IPS-20b (cell line): ENCODE results near the gene MRGPRF.

Experiments used
- H3K27ac ChIP-seq: one replicate; pipeline ENCODE4 v1.5.1; 2013; ENCODE audit warnings: low read length
- H3K27me3 ChIP-seq: 2 replicates; pipeline ENCODE4 v1.6.1; 2013; ENCODE audit warnings: mild to moderate bottlenecking, low read length, inconsistent platforms; ENCODE audit not compliant: insufficient read depth
- H3K36me3 ChIP-seq: 2 replicates; pipeline ENCODE4 v1.6.1; 2013; ENCODE audit warnings: low read depth, mild to moderate bottlenecking, inconsistent platforms, low read length, moderate library complexity; ENCODE audit not compliant: insufficient read depth
- H3K4me1 ChIP-seq: 2 replicates; pipeline ENCODE4 v1.6.1; 2013; ENCODE audit warnings: mild to moderate bottlenecking, control low read depth, inconsistent platforms, low read length, moderate library complexity; ENCODE audit not compliant: insufficient read depth
- H3K4me3 ChIP-seq: 2 replicates; pipeline ENCODE4 v1.5.1; 2013; ENCODE audit warnings: mild to moderate bottlenecking, low read length, inconsistent platforms
- H3K9ac ChIP-seq: 2 replicates; pipeline ENCODE4 v1.6.1; 2013; ENCODE audit warnings: low read depth, mild to moderate bottlenecking, inconsistent platforms, low read length, moderate library complexity
- H3K9me3 ChIP-seq: 2 replicates; pipeline ENCODE4 v1.6.1; 2013; ENCODE audit warnings: mild to moderate bottlenecking, low read depth, low read length, inconsistent platforms; ENCODE audit not compliant: insufficient read depth

MRGPRF gene

DNA sequence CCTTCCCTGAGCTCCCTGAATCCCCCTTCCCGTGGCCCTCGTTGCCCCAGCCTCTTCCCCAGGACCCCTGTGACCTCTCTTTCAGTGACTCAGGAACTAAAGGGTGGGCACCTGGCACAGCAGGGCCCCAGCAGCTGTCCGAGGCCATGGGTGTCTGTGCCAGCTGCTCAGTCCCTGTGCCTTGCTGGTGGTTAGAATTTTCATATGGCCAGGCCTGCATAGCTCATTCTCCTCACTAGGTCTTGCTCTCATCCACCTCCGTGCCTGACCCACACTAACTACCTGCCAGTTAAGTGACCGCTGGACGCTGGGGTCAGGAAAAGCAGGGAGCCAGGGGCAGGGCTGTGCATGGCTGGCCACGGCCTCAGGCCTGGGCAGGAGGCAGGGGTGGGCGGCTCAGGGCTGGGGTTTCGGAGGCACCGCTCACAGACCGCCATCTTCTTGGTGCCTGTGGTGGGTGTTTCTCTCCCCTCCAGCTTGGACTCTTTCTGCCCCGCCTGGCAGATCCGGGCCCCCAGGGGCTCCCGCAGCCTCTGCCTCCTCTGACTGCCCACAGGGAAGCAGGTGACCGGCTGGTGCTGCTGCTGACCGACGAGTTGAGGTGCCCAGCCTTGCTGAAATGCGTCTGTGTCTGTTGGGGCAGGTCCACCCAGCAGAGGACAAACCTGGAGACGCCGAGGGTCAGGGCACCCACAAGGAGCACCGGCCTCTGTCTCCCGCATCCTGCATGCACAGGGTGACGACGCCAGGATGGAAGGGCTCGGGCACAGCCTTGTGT is 52.6 kb downstream of the MRGPRF start:
- H3K27me3 ChIP-seq: no peaks in the 10 kb centered on the region
- H3K9ac ChIP-seq: no peak overlapping the region
- peaks cover under 1% of the 10 kb centered on the region; the same call in 1 of the 2 replicates for H3K4me1 ChIP-seq
- H3K9me3 ChIP-seq: no peaks in the 10 kb centered on the region
- no peak overlapping the region for H3K4me3 ChIP-seq
- no peaks in the 10 kb centered on the region for H3K36me3 ChIP-seq
- H3K27ac ChIP-seq: no peak overlapping the region

DNA sequence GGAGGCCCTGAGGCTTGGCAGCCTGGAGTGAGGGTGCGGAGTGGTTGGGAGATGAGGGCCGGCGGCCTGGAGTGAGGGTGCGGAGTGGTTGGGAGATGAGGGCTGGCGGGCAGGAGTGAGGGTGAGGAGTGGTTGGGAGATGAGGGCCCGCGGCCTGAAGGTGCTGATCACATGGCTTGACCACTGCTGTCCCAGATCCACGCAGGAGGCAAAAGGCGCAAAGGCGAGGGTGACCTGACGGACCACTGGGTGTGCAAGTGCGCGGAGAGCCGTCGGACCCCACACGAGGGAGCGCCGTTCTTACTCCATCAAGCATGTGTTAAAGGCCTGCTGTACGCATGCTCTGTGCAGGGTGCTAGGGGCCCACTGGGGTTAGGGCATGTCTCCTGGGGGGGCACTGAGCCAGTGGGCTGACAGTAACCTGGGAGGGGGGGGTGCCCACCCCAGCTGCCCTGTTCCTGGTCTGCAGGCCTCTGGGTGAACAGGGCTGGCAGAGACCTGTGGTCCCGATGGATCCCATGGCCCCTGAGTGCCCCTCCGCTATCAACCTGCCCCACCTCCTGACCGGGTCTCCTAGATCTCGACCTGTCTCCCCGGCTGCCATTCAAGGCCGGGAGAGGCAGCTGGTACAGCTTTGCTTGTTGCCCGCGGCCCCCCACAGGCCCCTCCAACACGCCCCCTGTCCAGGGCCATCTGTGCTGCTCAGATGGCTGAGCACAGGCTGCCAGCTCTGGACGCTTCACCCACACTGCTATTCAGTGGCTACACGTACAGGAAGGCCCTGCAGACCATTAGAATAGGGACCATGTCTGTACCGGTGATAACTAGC is 53.4 kb downstream of the MRGPRF start:
- no peaks in the 10 kb centered on the region for H3K27me3 ChIP-seq
- H3K27ac ChIP-seq: no peak overlapping the region
- no peak overlapping the region for H3K9ac ChIP-seq
- no peaks in the 10 kb centered on the region for H3K36me3 ChIP-seq
- H3K4me1 ChIP-seq: peaks cover 7% of the 10 kb centered on the region; the same call in 1 of the 2 replicates
- H3K9me3 ChIP-seq: no peaks in the 10 kb centered on the region
- H3K4me3 ChIP-seq: no peak overlapping the region

DNA sequence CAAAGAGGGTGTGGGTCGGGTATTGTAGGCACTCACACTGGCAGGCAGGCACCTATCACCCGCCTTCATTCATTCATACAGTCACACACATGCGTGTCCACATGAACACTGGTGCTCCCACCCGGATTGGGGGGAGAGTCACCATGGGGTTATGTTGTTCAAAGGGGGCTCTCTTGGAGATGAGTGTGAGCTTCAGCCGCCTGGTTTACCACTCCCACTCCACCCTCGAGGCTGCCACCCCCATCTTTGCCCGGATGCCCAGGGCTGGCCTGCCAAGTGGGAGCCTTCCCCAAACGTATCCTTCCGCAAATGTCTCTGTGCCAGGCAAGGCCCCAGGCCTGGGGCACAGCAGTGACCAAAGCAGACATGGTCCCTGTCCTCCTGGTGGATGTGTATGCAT is 54.8 kb downstream of the MRGPRF start:
- Histone ChIP-seq H3K9me3 (no peaks in the 10 kb centered on the region), H3K4me1 (peaks cover 7% of the 10 kb centered on the region; the same call in 1 of the 2 replicates), H3K27me3 (no peaks in the 10 kb centered on the region), H3K4me3 (no peak overlapping the region), H3K9ac (no peak overlapping the region), H3K27ac (no peak overlapping the region), H3K36me3 (no peaks in the 10 kb centered on the region)

DNA sequence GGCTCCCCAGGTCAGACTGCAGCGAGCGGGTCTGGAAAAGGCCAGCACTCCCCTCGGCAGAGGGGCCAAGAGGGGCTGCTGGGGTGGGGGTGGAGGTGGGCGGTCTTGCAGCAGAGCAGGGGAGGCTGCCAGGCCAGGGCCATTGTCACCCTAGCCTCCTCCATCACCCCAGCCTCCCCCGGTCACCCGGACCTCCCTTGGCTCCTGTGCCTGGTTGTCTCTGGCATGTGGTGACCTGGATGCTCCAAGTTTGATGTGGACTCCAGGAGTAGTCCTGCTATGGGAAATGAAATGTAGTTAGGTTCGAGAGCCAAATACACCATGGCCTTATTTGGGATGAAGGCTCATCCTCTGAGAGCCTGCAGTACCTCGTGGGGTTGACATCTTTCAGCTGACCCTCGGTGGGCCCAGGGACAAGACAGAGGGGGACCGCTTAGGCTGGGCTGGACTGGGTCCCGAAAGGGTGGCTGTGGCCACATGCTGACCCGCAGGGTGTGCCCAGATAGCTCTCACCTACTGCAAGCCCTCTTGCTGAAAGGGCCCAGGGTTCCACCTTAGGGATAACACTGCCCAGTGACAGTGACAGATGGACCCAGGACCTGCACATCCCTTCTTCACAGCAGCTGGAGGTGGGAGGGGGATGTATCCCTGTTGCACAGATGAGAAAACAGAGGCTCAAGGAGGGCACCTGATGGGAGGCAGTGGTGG is 56.3 kb downstream of the MRGPRF start:
- H3K27me3 ChIP-seq: no peaks in the 10 kb centered on the region
- H3K36me3 ChIP-seq: no peaks in the 10 kb centered on the region
- no peak overlapping the region for H3K27ac ChIP-seq
- H3K4me3 ChIP-seq: no peak overlapping the region
- no peaks in the 10 kb centered on the region for H3K9me3 ChIP-seq
- peaks cover 7% of the 10 kb centered on the region; the same call in 1 of the 2 replicates for H3K4me1 ChIP-seq
- H3K9ac ChIP-seq: no peak overlapping the region

DNA sequence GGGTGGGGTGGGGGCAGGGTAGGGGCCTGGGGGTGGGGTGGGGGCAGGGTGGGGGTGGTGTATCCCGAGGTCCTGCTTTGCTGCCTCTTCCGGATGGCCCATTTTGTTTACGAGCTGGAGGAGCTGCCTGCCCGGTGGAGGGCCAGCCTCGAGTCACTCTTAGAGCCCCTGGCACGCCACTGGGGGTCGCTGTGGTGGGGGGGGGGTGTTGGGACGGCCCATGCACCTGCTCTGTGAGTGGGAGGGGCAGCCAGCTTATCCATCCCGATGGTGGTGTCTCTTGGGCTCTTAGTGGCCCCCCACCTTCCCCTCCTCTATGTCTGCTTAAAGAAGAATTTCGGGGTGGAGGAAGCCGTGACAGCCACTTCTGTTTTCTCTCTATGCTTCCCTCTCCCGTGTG is 56.9 kb downstream of the MRGPRF start:
- Histone ChIP-seq H3K27me3 (no peaks in the 10 kb centered on the region), H3K9ac (no peak overlapping the region), H3K36me3 (no peaks in the 10 kb centered on the region), H3K4me3 (no peak overlapping the region), H3K27ac (no peak overlapping the region), H3K9me3 (no peaks in the 10 kb centered on the region), H3K4me1 (peaks cover 7% of the 10 kb centered on the region; the same call in 1 of the 2 replicates)

DNA sequence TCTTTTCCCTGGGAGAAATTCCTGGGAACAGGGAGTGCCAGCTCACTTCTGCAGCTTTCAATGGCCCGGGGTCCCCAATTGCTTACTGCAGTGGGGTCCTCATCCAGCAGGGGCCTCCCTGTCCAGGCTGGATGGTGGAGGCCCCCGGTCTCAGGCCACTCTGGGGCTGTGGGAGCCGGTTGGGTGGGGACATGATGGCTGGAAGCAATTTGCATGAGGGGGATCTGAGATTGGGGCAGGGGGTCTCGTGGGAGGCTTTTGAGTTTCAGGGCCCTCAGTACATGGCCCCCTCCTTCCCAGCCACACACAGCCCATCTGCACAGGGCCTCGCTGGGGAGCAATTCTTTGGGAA is 57.5 kb downstream of the MRGPRF start:
- Histone ChIP-seq H3K27ac (no peak overlapping the region), H3K9me3 (no peaks in the 10 kb centered on the region), H3K4me1 (peaks cover 8% of the 10 kb centered on the region), H3K27me3 (no peaks in the 10 kb centered on the region), H3K4me3 (no peak overlapping the region; the same call in 1 of the 2 replicates), H3K36me3 (no peaks in the 10 kb centered on the region), H3K9ac (no peak overlapping the region)

DNA sequence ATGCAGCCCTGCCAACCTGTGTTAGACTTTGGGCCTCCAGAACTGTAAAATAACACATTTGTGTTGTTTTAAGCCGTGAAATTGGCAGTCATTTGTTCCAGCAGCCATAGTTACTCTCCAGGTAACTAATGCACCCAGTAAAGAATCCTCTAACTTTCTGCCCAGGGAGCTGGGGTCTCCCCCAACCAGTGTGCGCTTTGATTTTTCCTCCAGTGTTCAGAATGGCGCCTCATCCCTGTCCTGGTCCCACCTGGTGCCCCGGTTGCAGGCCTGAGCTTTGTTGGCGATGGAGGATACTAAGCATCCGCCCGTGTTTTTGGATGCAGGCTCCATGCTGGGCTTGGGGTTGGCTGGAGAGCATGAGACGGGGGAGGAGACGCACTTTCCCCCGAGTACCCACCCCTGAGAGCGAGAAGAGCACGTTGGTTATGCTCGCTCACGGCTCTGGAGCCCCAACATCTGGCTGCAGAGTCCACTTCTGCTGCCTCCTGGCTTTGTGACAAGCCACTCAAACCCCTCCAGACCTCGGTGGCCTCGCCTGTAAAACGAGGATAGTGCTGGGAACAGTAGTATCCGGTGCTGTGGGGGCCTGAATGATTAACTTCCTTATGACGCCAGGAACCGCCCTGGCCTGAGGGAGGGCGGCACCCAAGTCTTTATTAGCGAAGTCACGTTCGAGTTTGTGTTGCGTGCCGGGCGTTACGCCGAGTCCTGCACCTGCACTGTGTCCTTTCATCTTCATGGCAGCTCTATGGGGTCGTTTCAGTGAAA is 58.0 kb downstream of the MRGPRF start:
- Histone ChIP-seq H3K36me3 (no peaks in the 10 kb centered on the region), H3K27me3 (no peaks in the 10 kb centered on the region), H3K4me3 (no peak overlapping the region; the same call in 1 of the 2 replicates), H3K4me1 (peaks cover 11% of the 10 kb centered on the region), H3K27ac (no peak overlapping the region), H3K9me3 (no peaks in the 10 kb centered on the region), H3K9ac (no peak overlapping the region)
